ENCODE results near the gene CLSTN2.

GRCh38 chr3:140078343-140078742 is 143.4 kb downstream of the CLSTN2 start:
- TF ChIP-seq CTCF (conservative IDR thresholded peaks at IDR 0.05; ENCODE audit: low read depth, low read length): no peak
- TF ChIP-seq EZH2phosphoT487 (IDR thresholded peaks at IDR 0.05; ENCODE audit: borderline replicate concordance, low read length): no peak

All from PC-3 (cell line).